GM19463 (cell line): ENCODE results near the gene ZNF107.
"Not testable (repeated sequence)": the region's sequence is repeated elsewhere in the genome, so short reads cannot be mapped to it uniquely, and the experiment has no call there.

Experiments used
- ATAC-seq: cut with Tn5 transposase; IDR thresholded peaks from one replicate; pipeline ENCODE4 v1.9.1; 2021; ENCODE audit warnings: mild to moderate bottlenecking, moderate library complexity; ENCODE audit not compliant: unreplicated experiment

The ZNF107 gene

DNA sequence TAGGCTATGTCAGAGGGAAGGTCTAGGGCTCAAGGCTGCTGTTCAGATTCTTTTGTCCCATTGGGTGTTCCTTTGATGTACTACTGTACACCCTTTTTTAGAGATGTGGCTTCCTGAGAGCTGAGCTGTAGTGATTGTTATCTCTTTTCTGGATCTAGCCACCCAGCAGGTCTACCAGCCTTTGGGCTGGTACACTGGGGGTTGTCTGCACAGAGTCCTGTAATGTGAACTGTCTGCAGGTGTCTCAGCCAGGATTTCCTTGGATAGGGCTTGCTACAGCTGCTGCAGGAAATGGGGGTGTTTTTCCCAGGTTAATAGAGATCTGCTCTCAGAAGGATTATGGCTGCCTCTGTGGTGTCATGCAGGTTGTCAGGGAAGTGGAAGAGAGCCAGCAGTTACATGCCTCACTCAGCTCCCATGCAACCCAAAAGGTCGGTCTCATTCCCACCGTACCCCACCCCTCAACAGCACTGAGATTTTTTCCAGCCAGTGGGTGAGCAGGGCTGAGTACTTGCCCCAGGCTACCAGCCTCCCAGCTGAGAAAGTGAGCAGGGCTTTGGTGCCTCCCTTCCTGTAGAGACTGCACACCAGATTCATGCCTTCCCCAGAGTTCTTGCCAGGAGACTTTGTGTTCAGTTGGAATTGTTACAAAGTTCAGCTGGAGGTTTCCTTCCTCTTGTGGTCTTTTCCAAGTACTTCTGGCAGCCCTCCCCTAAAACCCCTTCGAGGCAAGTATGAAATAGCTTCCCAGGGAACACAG, 63.3 kb downstream of the ZNF107 start:
- no peak for ATAC-seq

DNA sequence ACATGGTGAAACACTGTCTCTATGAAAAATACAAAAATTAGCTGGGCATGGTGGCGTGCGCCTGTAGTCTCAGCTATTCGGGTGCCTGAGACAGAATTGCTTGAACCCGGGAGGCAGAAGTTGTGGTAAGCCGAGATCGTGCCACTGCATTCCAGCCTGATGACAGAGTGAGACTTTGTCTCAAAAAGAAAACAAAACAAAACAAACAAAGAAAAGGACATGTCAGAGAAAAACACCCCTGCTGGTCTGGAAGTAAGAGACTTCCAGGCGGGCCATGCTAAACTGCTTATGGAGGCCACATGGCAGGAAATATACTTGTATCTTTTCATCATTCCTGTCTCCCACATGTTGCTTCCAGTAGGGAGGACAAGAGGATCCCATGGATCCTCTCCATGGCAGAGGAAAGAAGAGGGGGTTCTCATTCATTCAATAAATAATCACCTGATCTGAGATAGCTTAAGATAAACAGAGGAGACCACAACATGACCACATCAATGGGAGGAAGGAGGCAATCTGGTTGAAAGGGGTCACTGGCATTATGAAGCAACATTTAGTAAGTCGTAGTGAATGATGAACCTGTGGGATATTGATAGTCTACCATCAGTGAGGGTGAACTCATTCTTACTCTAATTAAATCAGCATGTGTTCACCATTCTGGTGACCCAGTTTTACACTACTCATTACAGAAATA, 67.8 kb downstream of the ZNF107 start:
- no peak for ATAC-seq

DNA sequence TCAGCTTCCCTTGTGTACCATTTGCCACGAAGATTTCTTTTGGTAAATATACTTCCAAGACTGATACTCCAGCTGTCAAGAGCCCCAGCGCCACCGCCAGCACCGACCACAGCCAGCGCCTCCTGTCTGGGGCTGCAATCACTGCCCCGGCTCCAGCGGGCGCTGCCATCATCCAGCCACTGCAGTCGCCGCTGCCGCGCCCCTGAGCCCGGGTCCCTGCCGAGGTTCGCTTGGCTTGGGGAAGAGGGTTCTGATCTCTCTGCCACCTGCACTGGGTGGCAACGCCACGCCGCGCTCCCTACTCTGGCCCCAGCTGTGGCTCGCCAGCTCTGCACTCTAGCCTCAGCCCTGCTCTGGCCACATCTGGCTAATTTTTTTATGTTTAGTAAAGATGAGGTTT, 70.6 kb downstream of the ZNF107 start:
- ATAC-seq, result no peak

DNA sequence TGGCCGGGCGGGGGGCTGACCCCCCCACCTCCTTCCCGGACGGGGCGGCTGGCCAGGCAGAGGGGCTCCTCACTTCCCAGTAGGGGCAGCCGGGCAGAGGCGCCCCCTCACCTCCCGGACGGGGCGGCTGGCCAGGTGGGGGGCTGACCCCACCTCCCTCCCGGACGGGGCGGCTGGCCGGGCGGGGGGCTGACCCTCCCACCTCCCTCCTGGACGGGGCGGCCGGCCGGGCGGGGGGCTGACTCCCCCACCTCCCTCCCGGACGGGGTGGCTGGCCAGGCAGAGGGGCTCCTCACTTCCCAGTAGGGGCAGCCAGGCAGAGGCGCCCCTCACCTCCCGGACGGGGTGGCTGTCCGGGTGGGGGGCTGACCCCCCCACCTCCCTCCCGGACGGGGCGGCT, 72.5 kb downstream of the ZNF107 start:
- ATAC-seq, result not testable (repeated sequence)

DNA sequence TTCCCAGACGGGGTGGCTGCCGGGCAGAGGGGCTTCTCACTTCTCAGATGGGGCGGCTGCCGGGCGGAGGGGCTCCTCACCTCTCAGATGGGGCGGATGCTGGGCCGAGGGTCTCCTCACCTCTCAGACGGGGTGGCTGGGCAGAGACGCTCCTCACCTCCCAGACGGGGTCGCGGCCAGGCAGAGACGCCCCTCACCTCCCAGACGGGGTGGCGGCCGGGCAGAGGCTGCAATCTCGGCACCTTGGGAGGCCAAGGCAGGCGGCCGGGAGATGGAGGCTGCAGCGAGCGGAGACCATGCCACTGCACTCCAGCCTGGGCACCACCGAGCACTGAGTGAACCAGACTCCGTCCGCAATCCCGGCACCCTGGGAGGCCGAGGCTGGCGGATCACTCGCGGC, 73.0 kb downstream of the ZNF107 start:
- ATAC-seq, result not testable (repeated sequence)

DNA sequence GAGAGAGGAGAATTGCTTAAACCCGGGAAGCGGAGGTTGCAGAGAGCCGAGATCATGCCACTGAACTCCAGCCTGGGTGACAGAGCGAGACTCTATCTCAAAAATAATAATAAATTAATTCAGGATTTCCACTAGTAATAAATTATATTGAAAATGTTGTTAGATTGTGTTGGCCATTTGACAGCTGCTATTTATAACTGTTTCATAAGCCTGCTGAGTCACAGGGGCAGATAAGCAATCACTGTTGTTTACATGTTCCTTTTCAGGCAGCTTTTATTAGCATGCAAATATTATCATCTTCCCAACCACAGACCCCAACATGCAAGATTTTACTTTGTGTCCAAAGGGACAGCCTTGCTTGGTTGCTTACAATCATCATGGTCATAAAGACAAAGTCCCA, 78.7 kb downstream of the ZNF107 start:
- ATAC-seq, result no peak

DNA sequence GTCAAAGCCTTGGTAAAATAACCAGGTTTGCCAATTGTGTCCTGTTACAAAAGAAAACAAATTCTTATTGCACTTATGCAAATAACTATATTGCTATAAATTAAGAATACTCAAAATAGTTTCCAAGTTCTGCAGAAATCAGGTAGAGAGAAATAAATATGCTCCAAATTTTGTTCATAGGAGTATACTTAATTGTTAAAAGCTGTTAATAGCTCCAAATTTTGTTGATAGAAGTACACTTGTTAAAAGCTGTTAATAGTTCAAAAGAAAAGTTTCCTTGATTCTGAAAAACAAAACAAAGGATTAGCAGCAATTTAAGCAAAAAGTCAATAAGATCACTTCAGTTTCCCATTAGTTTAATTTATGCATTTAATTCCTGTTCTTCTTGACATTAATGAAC, 81.9 kb downstream of the ZNF107 start:
- ATAC-seq, result no peak

DNA sequence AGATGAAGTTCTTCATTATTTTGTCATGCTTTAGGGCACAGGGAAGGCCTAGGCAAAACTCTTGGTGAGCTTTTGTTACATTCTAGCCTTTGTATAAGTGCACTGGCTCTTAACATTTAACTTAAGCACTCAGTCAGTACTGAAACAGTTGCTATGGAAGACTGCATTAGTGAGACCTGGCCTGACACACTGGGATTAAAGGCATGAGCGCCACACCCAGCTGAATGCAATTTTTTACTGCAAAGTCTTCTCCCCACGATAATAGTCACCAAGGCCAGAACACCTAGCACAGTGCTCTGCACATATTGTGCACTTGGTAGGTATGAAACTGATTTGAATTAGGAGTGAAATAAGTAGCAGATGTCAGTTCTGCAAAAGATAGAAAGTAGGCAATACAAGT, 87.1 kb downstream of the ZNF107 start:
- ATAC-seq, result no peak

DNA sequence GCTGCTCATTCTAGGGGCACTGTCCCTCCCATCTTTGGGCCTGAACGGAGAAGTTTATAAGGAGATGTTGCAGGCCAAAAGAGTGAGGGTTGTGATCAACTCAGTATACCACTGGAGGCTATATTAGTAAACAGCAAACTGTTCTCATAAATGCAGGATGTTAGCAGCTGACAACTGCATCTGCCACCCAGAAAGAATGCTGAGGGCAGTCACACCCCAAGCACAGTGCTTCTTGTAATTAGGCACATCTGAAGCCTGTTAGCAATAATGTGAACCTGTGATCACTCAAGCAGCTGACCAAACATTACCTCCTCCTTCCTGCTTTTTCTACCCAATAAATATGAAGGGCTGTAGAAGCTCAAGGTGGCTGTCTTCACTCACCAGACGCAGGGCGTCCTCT, 89.9 kb downstream of the ZNF107 start:
- ATAC-seq, result no peak

DNA sequence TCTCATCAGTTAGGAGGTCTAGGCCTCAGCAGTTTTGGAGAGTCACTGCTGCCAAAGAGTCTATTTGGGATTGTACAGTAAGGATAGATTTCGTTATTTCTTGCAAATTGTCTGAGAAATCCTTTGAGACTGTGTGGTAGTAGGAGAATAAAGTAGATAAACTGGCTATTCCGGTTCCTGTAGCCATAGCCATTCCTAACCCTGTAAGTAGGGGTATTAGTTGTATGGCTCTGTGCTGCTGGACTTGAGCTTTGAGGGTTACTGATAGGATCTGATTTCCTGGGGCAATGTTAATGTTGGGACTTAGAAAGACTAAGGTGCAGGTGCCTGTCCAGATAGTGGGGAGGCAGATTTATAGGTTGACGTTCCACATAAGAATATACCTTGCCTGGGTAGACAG, 92.2 kb downstream of the ZNF107 start:
- ATAC-seq, result no peak
